Breast epithelium (tissue), 3 donors: ENCODE results near the gene BMPER.

Experiments
- CTCF ChIP-seq, 3 donors: fragments of 450-650 bp; IDR thresholded peaks; one replicate each; pipeline ENCODE4 v1.5.1; 2016 to 2017; ENCODE audit warnings: antibody characterized with exemption in 3 of 3, mild to moderate bottlenecking in 3 of 3, moderate library complexity in 3 of 3
- POLR2AphosphoS5 ChIP-seq, 3 donors: sonication (generic); formaldehyde crosslinking; IDR thresholded peaks; one replicate each; pipeline ENCODE4 v1.6.1; 2017; ENCODE audit warnings: antibody characterized with exemption in 3 of 3

- TF ChIP-seq CTCF (IDR thresholded peaks at IDR 0.05) (no peak), POLR2AphosphoS5 (IDR thresholded peaks at IDR 0.05) (no peak)
Observed at GRCh38 chr7:34143402-34143801, 238.1 kb downstream of the BMPER start.
